OCI-LY3 (cell line): ENCODE data around the gene ANKRD34A.

Experiments
- CTCF ChIP-seq: fragments of 200-600, 300-600 bp; sonication (generic); IDR thresholded peaks from 2 replicates; pipeline ENCODE4 v1.5.1; 2014; ENCODE audit warnings: antibody characterized with exemption, low read length, low read depth
- EZH2phosphoT487 ChIP-seq: fragments of 200-600 bp; shearing (Covaris generic); IDR thresholded peaks from 2 replicates; pipeline ENCODE4 v1.6.1; 2018; ENCODE audit warnings: antibody characterized with exemption, mixed run types, low read depth

GRCh38 chr1:145996433-145997015 lies 32.1 kb upstream of the ANKRD34A start, which contains the start of gene TXNIP:
- TF ChIP-seq CTCF (no peak), EZH2phosphoT487 (no peak)
